Activated CD4-positive, alpha-beta T cell treated with anti-CD3 and anti-CD28 coated beads, Interleukin-2, amount 50 U/mL, for 4 hours (primary cell): ENCODE measurements around the gene CNGB1.

ENCODE experiments used
- DNase-seq, 2 experiments: peaks; one replicate each; pipeline ENCODE4 v3.0.0-alpha.2; 2020

CNGB1 gene

DNA sequence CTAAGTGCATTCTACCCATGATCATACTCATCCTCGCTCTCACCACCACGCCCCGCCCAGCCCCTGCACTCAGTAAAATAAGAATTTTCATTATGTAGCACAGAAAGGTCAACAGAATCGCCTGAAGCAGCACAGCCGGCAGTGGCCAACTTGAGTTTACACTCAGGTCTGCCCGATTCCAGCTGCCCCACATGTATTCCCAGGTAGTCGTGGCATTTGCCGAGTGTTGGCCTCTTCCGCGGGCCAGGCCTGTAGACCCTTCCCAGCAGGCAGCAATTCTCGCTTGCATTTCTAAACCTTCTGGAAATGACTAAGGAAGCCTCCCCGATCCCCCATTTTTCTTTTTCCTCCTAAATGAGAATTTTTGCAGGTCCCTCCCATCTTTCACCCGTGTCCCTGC lies 609 bp downstream of the CNGB1 start:
- DNase-seq: no peak

DNA sequence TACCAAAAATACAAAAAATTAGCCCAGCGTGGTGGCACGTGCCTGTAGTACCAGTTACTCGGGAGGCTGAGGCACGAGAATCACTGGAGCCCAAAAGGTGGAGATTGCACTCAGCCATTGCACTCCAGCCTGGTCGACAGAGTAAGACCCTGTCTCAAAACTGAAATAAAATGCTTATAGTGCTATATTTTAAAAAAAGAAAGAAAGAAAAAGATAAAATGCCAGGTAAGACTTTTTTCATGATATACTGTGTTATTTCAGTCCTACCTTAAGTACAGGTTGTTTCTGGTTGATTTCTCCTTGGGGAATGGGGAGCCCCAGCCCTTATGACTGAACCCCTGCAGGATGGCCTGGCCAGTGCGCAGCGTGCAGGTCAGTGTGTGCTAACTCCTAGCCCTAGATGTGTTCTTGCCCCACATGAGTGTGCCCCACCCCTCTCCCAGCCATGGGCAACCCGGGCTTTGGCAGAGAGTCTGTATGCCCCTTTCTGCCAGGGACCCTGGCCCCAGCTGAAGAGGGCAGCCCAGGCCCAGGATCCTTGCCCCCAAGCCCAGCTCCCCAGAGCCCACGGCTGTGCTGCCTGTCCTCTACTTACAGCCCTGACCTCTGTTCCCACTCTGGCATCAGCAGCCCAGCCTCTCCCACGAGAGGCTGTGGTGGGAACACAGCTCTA lies 1.3 kb downstream of the CNGB1 start:
- DNase-seq: no peak

DNA sequence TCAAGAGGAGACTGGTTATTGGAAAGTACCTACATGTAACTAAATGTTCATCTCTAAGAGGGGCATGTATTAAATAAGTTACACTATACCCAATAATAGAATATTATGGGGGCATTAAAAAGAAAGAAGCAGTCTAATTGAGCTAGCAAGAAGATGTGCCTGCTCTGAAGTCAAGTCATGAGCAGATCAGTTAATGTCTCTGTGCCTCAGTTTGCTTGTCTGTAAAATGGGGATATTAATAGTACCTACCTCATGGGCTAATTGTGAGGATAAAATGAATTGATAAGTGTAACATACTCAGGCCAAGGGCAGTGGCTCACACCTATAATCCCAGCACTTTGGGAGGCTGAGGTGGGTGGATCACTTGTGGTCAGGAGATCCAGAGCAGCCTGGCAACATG lies 3.0 kb downstream of the CNGB1 start:
- DNase-seq: no peak

DNA sequence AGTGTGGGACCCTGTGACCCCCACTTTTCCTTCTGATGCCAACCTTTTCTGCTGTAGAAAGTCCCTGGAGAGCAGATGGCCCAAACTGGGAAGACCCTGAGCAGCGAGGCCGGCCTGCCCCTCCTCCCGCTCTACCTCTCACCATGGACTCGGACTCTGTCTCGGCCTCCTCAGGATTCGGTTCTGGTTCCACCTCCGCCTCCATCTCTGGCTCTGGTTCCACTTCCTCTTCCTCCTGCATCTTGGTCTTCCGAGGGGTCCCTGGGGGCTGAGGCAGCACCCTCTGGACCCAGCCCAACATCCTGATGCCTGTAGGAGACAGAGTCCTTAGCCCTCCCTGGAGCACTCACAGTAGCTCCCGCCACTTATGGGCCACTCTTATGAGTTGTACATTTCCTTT lies 3.9 kb downstream of the CNGB1 start:
- no peak for DNase-seq

DNA sequence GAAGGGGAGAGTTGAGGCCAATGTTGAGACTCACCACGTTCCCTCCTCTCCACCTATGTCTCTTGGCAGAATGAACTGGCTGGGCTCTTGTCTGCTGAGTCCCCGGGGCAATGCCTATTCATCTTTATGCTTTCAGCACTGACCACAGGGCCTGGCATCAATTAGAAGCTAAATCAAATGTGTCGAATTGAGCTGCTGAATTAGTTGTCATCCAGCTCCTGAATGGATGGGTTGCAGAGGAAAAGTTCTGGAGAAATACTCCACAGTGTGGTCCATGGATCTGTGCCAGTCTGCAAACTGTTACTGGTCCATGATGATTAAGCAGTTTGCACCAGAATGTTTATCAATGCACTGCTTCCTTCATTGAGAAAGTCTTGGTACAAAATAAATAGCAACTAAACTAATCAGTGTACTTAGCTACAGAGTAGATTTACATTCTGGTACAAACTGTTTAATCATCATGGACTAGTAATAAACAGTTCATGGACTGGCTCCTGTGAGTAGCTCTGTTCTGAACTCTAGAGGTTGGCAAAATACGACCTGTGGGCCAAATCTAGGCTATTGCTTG lies 4.6 kb downstream of the CNGB1 start:
- DNase-seq: no peak

DNA sequence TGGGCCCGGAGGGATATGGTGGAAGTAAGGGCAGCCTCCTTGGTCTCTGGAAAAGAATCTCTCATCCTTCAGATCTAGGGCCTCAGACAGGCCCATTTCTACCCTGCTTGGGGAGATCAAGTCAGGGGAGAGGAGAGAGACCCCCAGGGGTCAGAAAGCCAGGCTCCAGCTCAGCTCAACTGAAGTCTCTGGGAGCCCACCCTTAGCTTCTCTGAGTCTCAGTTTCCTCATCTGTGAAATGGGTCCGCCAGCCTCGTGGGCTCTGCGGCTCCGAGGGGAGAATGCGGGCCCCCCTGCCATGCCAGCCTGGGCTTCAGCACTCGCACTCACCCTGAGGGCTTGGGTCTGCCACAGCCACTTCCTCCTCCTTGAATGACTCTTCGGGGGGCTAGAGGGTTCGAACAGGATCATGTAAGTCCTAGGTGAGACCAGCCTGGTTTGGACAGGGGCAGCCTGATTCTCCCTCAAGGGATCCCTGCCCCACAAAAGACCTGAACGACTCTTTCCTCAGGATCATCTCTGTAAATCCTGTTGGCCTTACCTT lies 6.7 kb downstream of the CNGB1 start:
- no peak for DNase-seq

DNA sequence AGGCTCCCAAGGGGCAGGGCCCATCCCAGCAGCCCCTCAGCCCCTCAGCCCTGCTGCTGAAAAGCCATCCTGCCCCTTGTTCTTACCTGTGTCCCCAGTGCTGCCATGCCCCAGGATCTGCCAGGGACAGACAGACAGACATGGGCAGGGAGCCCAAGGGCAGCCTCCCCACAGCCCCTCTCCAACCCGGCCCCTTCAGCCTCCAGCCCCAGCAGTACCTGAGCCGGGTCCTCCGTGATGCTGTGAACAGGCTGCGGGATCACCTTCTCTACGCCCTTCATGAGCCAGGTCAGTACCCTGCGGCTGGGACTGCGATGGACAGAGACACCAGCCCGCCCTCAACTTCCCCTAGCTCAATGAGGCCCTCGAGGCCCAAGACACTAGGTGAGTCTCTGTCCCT lies 8.2 kb downstream of the CNGB1 start:
- no peak for DNase-seq

DNA sequence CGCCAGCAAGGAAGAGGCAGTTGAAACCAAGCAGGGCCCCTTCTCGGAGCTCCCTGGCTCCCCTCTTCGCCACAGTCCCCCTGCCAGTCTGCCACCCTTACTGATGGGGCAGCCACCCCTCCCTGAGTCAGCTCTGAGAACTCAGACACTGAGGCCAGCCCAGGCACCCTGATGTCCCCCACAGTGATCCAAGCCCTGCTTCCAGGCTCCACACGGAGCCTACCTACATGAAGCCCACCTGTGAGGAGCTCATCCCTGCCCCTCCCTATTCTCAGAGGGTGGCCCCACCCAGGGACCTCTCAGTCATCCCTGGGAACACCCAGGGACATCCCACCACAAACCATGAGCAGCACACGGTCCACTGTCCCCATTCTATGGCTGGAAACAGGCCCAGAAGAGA lies 8.9 kb downstream of the CNGB1 start:
- no peak for DNase-seq

DNA sequence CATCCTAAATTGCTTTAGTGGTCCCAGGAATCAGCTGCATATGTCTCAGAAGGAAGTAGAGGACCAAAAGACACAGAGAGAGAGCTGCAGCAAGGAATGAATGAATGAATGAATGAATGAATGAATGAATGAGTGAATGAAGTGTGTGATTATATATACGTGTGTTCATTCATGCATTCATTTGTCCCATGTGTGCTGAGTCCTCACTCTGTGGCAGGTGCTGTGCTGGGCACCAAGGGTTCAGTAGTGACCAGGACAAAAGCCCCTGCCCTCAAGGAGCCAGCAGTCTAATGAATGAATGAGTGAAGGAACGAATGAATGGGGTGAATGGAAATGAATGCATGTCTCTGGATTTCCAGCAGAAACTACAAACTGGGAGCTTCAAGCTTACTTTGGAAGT lies 9.4 kb downstream of the CNGB1 start:
- DNase-seq: no peak

DNA sequence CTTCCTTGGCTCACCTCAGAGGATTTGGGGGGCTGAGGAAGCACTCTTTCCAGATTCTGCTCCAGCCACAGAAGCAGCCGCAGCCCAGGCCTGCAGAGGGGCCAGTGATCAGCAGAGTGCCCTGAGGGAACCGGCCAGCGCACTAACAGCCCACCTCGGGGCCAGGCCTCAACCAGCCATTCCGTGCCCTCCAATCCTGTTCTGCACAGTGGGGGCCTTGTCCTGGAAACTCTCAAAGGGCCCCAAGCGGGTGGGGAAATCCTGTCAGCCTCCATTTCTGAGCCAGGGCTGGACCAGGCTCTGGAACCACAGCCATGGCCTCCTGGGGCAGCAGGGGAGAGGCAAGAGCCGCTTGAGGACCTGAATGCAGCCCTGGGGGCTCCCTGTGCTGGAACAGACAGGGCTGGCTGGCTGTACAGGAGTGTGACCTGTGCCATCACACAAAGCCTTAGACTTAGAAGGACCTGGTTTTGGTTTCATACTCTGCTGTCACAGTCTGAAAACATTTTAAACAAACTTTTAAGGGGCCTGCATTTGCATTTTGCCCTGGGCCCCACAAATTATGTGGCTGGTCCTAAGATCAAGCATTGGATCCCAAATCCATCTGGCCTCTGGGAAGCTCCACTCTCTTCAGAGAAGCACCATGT lies 10.0 kb downstream of the CNGB1 start:
- DNase-seq: no peak

DNA sequence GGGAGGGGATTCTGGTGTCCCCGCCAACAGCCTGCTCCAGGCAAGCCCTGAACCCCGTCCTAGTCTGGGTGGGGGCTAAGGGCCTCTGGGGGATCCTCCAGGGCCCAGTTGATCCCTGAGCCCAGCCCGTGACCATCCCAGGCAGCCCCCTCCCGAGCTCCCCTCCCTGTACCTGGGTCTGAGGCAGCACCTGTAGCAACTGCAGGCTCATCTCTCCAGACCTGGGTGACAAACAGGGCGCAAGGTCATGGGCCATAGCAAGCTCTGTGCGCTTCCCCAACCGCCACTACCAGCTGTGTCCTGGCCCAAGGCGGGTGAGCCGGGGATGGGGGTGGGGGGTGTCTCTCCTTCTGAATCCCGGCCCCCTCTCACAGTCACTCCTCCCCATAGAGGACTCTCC lies 10.6 kb downstream of the CNGB1 start:
- no peak for DNase-seq

DNA sequence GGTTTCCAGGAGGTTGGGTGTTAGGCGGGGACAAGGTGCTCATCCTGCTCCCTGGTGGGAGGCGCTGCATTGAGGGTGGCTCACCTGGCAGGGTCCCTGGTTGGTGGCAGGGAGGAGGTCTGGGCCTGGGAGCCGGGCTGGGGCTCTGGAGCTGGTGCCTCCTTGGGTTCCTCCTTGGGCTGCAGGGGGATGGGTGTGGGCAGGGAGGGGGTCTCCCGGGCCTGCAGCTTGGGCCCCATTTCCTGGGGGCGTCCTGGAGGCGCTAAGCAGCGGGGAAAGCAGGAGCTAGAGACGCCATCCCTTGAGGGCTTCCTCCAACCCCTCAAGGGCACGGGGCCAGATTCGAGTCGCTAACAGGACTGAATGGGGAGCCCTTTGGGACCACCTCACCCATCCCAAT lies 11.1 kb downstream of the CNGB1 start:
- DNase-seq: no peak

DNA sequence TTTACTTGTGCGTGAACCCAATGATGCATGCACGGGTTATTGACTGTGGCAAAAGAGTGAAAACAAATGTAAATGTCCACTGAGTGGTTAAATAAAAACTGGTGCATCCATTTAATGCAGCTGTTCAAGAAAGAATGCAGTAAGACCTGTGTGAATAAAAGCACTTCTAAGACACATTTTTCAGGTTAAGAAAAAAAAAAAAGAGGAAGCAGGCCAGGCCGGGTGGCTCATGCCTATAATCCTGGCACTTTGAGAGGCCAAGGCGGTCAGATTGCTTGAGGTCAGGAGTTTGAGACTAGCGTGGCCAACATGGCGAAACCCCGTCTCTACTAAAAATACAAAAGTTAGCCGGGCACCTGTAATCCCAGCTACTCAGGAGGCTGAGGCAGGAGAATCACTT lies 11.8 kb downstream of the CNGB1 start:
- no peak for DNase-seq

DNA sequence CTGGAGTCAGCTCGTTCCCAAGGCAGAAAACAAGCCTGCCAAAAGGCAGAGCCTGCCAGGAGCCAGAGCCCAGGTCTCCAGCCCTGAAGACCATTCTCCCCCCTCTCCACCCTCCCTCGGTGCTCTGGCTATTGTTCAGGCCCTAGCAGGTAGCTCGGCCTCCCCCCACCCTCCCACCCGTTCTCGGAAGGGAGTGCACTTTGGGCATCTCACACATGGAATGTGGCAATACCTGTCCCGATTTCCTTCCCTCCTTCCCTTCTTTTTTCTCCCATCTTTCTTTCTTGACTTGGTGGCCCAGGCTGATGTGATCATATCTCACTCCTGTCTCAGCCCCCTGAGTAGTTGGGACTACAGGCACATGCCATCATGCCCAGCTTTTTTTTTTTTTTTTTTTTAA lies 12.4 kb downstream of the CNGB1 start:
- DNase-seq: no peak

DNA sequence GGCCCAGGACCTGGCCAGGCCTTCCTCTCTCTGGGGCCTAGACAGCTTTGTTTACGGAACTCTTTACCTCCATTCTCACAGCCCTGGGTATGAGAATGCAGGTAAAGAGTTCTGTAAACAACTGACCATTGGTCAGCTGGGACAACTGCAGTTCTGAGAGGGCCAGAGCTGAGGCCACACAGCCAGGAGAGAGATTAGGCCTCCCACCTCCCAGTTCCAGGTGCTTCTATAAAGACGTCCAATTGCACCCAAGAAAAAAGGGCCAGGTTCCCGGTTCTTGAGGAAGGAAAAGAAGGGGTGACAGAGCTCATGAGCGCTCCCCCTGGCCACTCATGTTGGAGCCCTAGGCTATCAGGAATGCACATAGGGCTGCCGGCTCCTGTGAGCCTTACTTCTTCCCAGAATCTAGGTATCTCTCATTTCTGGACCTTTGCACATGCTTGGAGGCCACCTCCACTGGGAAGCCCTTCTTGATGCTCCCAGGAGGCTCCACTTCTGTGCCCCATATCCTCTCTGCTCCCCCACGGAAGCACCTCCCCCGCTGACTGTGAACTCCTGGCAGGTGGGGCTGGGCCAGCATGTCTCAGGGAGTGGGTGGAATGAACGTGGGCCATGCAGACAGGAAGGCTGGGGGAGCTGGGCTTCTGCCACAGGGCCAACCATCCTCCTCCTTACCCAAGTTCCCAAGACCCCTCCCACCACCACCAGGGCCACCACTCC lies 13.1 kb downstream of the CNGB1 start:
- no peak for DNase-seq

DNA sequence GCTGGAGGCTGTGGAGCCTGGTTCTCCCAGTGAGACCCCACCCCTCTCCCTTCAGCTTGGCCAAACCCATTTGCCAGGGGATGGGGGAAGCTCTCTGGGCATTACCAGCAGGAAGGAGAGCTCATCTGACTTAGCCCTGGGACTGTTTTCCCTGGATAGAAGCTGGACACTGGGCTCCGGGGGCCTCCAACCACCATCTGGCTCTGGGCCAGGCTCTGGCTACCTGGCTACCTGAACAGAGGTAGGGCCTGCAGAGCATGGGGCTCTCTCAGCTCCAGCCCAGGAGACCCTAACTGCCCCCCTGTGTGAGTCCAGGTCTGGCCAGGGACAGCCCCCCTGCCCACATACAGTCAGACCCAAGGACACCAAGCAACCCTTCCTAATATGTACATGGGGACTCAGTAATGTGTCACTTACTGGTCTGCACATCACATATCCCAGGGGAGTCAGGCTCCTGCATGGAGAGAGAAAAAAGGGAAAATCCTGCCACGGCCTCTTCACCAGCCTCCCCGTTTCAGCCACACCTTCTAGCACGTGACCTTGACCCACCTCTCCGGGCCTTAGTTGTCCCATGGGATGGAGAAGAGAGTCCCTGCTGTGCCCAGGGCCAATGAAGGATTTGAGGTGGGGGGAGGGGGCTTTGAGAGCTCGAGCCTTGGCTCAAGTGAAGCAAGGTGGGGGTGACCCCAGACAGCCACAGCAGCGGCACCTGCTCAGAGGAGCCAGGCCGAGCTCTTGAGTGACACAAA lies 13.8 kb downstream of the CNGB1 start:
- DNase-seq: no peak

DNA sequence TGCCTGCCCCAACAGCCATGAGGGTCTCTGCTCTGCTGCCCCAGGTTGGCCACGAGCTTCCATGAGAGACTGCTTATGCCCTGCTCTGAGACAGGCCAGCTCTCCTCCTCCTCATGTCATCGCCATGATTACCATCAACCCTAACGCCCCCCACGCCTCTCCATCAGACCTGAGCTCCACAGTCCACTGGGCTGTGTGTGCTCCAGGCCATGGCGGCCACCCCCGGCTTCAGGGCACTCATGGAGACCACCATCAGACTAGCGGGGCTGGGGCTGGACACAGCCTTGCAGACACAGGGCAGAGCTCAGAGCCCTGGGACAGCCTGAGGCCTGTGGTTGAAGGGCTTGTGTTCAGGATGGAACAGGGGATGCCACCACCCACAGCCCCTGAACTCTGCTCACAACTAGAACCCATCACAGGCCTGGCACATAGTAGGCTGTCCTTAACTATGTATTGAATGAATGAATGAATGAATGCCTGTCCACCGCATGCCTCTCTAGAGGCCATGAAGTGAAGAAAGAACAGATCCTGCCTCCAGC lies 14.6 kb downstream of the CNGB1 start:
- no peak for DNase-seq

DNA sequence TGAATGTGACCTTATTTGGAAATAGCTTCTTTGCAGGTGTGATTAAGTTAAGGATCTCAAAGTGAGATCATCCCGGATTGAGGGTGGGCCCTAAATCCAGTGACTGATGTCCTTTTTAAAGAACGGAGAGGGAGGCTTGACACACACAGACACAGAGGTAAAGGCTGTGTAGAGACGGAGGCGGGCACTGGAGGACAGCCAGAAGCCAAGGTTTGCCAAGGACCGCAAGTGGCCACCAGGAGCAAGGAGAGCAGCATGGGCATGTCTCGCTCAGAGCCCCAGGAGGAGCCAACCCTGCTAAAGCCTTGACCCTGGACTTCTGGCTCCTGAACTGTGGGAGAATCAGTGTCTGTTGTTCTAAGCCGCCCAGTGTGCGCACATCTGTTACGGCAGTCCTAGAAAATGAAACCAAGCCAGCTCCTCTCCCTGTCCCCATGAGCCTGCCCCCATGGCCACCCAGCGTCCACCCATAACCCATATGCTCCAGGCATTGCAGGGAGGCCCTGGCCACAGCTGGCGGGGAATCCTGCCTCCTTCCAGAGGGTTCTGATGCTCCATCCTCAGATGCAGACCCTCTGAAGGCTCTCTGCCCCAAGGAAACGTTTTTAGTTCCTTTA lies 15.2 kb downstream of the CNGB1 start:
- no peak for DNase-seq

DNA sequence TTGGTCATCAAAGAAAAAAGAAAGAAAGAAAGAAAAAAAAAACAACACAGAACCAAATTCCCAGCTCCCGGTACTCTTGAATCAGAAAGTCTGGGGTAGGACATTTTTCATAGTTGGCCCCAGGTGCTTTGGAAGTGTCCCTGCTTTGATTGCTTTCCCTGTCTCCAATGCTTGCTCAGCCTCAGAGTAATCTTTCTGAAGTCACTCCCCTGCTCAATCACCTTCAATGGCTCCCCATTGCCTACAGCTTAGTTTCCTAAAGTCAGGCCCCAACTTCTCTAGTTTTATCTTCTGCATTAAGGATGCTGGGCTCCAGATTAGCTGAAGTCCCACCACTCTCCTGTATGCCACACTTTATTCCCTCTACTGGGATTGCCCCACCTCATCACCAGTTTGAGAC lies 17.1 kb downstream of the CNGB1 start:
- no peak for DNase-seq

DNA sequence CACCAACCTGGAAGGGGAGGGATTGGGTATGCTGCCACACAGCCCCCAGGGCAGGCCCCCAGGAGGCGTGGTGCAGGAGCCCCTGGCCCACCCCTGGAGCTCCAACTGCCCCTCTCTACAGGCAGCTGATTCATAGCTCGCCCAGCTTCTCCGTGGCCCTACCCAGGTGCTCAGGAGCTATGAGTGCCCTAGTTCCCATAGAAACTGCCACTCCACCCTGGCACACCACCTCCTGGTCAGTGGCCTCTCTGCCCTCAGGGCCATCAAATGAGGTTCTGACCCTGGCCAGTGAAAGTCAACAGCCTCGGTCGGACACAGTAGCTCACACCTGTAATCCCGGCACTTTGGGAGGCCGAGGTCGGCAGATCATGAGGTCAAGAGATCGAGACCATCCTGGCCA lies 18.0 kb downstream of the CNGB1 start:
- no peak for DNase-seq

DNA sequence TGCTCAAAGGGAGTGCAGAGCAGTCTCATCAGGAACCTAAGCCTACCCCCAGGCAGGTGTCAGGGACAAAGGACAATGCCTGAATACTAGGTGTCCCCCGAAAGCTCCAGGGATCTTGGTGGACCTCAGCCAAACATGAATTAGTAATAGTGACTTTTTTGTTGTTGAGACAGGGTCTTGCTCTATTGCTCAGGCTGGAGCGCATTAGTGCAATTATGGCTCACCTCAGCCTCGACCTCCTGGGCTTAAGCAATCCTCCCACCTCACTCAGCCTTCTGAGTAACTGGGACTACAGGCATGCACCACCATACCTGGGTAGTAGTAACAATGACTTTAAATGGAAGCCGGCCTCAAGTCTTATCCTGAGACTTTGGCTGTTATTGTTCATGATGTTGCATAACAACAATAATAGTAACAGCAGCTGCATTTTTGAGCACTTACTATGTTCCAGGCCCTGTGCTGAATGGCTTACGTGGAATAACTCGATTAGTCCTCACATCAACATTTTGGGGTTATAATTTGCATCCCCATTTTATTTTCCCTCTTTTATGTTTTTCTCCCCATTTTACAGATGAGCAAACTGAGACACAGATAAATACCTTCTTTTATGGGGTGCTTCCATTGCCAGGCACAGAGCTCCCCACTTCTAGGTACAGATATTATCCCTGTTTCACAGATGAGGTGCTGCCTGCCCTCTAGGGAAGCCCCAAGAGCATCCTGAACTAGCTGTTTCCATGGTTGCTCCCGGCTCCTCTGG lies 19.5 kb downstream of the CNGB1 start:
- DNase-seq: no peak

DNA sequence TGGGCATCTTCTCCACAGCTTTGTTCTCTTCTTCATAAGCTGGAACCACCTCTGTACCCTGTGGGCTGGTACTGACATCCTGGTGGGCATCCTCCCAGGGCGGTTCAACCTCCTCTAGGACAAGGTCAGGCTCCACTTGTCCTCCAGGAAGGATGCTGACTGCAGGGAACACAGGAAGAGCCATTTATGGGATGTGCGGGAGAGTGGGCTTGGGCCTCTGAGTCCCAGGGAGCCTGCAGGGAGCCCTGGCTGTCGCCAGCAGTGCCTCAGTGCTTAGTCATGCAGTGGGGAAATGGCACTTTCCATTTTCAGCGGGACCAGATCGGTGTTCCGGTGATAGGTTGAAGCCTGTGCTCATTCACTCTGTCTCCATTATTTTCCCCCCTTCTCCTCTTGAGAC lies 20.5 kb downstream of the CNGB1 start:
- no peak for DNase-seq
